WTC11 (cell line): ENCODE measurements around the gene IL6R. TPM values are rescaled to one million over a fixed set of nuclear protein-coding genes. Genes with fewer than 3 reads are reported as not detected.

ENCODE experiments used
- ATAC-seq: fragments of 200-7000 bp; cut with Tn5 transposase; 2 replicates; pipeline ENCODE4 v1.10.0; 2021; ENCODE audit warnings: mild to moderate bottlenecking, moderate library complexity
- CTCF ChIA-PET: fragments of 300-600 bp; sonication (Branson Sonifier 250); formaldehyde crosslinking; loops from one replicate; lab custom pipeline; 2021; ENCODE audit warnings: antibody characterized with exemption; lab: Charles Lee
- POLR2A ChIA-PET: fragments of 350-600 bp; sonication (Branson Sonifier 250); formaldehyde crosslinking; loops from one replicate; lab custom pipeline; 2021; ENCODE audit warnings: antibody characterized with exemption; lab: Charles Lee
- DNase-seq: peaks from one replicate; pipeline ENCODE4 v3.0.0; 2021; ENCODE audit warnings: low spot score
- H3K27ac Mint-ChIP-seq: 2 replicates; pipeline ENCODE4 v1.8.0; 2021; ENCODE audit warnings: mixed read lengths
- H3K27me3 Mint-ChIP-seq: 2 replicates; pipeline ENCODE4 v1.8.0; 2021; ENCODE audit warnings: low read depth, mild to moderate bottlenecking, moderate library complexity, mixed read lengths
- H3K36me3 Mint-ChIP-seq: 2 replicates; pipeline ENCODE4 v1.8.0; 2021; ENCODE audit warnings: mixed read lengths
- H3K4me1 Mint-ChIP-seq: 2 replicates; pipeline ENCODE4 v1.8.0; 2022; ENCODE audit warnings: mixed read lengths
- H3K4me3 Mint-ChIP-seq: 2 replicates; pipeline ENCODE4 v1.8.0; 2021; ENCODE audit warnings: mild to moderate bottlenecking, moderate library complexity, mixed read lengths
- H3K9me3 Mint-ChIP-seq: 2 replicates; pipeline ENCODE4 v1.8.0; 2021; ENCODE audit warnings: mixed read lengths
- CBFB ChIP-seq: sonication (generic); formaldehyde crosslinking; IDR thresholded peaks from 2 replicates; pipeline ENCODE4 v1.8.1; 2022; ENCODE audit warnings: mild to moderate bottlenecking, low read depth, missing genetic modification reagents
- EMX1 ChIP-seq: fragments of 250-450 bp; sonication (Bioruptor Pico); IDR thresholded peaks from 2 replicates; pipeline ENCODE4 v1.8.0; 2021; ENCODE audit warnings: mild to moderate bottlenecking
- ETV6 ChIP-seq: sonication (generic); formaldehyde crosslinking; IDR thresholded peaks from 2 replicates; pipeline ENCODE4 v1.8.1; 2022; ENCODE audit warnings: mild to moderate bottlenecking, missing genetic modification reagents
- FOXK1 ChIP-seq: sonication (generic); formaldehyde crosslinking; IDR thresholded peaks from 2 replicates; pipeline ENCODE4 v1.8.0; 2022; ENCODE audit warnings: mild to moderate bottlenecking, moderate library complexity, missing genetic modification reagents
- IRF2 ChIP-seq: sonication (generic); formaldehyde crosslinking; IDR thresholded peaks from 2 replicates; pipeline ENCODE4 v1.8.0; 2022; ENCODE audit warnings: low read depth, missing genetic modification reagents, borderline replicate concordance
- JAZF1 ChIP-seq: fragments of 250-450 bp; sonication (Bioruptor Pico); IDR thresholded peaks from 2 replicates; pipeline ENCODE4 v1.9.0; 2021; ENCODE audit warnings: moderate library complexity, mild to moderate bottlenecking, inconsistent platforms
- NR1H2 ChIP-seq: sonication (generic); formaldehyde crosslinking; IDR thresholded peaks from 2 replicates; pipeline ENCODE4 v1.9.0; 2021; ENCODE audit warnings: mild to moderate bottlenecking, moderate library complexity, missing genetic modification reagents
- TCF7 ChIP-seq: sonication (generic); formaldehyde crosslinking; IDR thresholded peaks from 2 replicates; pipeline ENCODE4 v1.8.0; 2022; ENCODE audit warnings: mild to moderate bottlenecking, low read depth, missing genetic modification reagents, moderate library complexity
- ZNF396 ChIP-seq: fragments of 250-450 bp; sonication (Bioruptor Pico); IDR thresholded peaks from 2 replicates; pipeline ENCODE4 v1.8.0; 2021; ENCODE audit warnings: mild to moderate bottlenecking, moderate library complexity, borderline replicate concordance
- total RNA-seq: library from RNA; stranded (reverse); gene quantifications from 3 replicates; pipeline ENCODE4 v1.2.3, GENCODE V29; 2021
- TF ChIP-seq, protein P1 (sequence below): fragments of 250-450 bp; sonication (Bioruptor Pico); IDR thresholded peaks from 2 replicates; pipeline ENCODE4 v2.1.2; 2022; ENCODE audit warnings: mild to moderate bottlenecking, moderate library complexity
- TF ChIP-seq, protein P2 (sequence below): sonication (generic); formaldehyde crosslinking; IDR thresholded peaks from 2 replicates; pipeline ENCODE4 v1.8.0; 2022; ENCODE audit warnings: mild to moderate bottlenecking, missing genetic modification reagents
- TF ChIP-seq, protein P3 (sequence below): sonication (generic); formaldehyde crosslinking; IDR thresholded peaks from 2 replicates; pipeline ENCODE4 v1.8.0; 2022; ENCODE audit warnings: mild to moderate bottlenecking, missing genetic modification reagents
- TF ChIP-seq, protein P4 (sequence below): sonication (generic); formaldehyde crosslinking; IDR thresholded peaks from 2 replicates; pipeline ENCODE4 v1.8.1; 2022; ENCODE audit warnings: low read depth, missing genetic modification reagents, borderline replicate concordance
- TF ChIP-seq, protein P5 (sequence below): sonication (generic); formaldehyde crosslinking; IDR thresholded peaks from 2 replicates; pipeline ENCODE4 v1.8.1; 2022; ENCODE audit warnings: missing genetic modification reagents, borderline replicate concordance
- TF ChIP-seq, protein P6 (sequence below): sonication (generic); formaldehyde crosslinking; IDR thresholded peaks from 2 replicates; pipeline ENCODE4 v1.8.0; 2022; ENCODE audit warnings: mild to moderate bottlenecking, missing genetic modification reagents
- TF ChIP-seq, protein P7 (sequence below): sonication (generic); formaldehyde crosslinking; IDR thresholded peaks from 2 replicates; pipeline ENCODE4 v1.8.1; 2023; ENCODE audit warnings: mild to moderate bottlenecking, missing genetic modification reagents, borderline replicate concordance

The IL6R gene
- total RNA-seq, 1 experiment from 2014 or later: 7.0 TPM

DNA sequence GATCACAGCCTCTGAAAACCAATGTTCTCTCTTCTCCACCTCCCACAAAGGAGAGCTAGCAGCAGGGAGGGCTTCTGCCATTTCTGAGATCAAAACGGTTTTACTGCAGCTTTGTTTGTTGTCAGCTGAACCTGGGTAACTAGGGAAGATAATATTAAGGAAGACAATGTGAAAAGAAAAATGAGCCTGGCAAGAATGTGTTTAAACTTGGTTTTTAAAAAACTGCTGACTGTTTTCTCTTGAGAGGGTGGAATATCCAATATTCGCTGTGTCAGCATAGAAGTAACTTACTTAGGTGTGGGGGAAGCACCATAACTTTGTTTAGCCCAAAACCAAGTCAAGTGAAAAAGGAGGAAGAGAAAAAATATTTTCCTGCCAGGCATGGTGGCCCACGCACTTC lies 61.1 kb downstream of the IL6R start (continued):
- TF ChIP-seq, protein P1, sequence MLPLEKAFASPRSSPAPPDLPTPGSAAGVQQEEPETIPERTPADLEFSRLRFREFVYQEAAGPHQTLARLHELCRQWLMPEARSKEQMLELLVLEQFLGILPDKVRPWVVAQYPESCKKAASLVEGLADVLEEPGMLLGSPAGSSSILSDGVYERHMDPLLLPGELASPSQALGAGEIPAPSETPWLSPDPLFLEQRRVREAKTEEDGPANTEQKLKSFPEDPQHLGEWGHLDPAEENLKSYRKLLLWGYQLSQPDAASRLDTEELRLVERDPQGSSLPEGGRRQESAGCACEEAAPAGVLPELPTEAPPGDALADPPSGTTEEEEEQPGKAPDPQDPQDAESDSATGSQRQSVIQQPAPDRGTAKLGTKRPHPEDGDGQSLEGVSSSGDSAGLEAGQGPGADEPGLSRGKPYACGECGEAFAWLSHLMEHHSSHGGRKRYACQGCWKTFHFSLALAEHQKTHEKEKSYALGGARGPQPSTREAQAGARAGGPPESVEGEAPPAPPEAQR (CRISPR knock-in tag): no peak
- TF ChIP-seq, protein P2, sequence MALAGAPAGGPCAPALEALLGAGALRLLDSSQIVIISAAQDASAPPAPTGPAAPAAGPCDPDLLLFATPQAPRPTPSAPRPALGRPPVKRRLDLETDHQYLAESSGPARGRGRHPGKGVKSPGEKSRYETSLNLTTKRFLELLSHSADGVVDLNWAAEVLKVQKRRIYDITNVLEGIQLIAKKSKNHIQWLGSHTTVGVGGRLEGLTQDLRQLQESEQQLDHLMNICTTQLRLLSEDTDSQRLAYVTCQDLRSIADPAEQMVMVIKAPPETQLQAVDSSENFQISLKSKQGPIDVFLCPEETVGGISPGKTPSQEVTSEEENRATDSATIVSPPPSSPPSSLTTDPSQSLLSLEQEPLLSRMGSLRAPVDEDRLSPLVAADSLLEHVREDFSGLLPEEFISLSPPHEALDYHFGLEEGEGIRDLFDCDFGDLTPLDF (CRISPR knock-in tag): no peak
- TF ChIP-seq, protein P3, sequence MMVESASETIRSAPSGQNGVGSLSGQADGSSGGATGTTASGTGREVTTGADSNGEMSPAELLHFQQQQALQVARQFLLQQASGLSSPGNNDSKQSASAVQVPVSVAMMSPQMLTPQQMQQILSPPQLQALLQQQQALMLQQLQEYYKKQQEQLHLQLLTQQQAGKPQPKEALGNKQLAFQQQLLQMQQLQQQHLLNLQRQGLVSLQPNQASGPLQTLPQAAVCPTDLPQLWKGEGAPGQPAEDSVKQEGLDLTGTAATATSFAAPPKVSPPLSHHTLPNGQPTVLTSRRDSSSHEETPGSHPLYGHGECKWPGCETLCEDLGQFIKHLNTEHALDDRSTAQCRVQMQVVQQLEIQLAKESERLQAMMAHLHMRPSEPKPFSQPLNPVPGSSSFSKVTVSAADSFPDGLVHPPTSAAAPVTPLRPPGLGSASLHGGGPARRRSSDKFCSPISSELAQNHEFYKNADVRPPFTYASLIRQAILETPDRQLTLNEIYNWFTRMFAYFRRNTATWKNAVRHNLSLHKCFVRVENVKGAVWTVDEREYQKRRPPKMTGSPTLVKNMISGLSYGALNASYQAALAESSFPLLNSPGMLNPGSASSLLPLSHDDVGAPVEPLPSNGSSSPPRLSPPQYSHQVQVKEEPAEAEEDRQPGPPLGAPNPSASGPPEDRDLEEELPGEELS (CRISPR knock-in tag): no peak
- no peak for TF ChIP-seq CBFB
- TF ChIP-seq FOXK1 (CRISPR knock-in tag): no peak
- no peak for TF ChIP-seq JAZF1 (CRISPR knock-in tag)
- TF ChIP-seq, protein P4, sequence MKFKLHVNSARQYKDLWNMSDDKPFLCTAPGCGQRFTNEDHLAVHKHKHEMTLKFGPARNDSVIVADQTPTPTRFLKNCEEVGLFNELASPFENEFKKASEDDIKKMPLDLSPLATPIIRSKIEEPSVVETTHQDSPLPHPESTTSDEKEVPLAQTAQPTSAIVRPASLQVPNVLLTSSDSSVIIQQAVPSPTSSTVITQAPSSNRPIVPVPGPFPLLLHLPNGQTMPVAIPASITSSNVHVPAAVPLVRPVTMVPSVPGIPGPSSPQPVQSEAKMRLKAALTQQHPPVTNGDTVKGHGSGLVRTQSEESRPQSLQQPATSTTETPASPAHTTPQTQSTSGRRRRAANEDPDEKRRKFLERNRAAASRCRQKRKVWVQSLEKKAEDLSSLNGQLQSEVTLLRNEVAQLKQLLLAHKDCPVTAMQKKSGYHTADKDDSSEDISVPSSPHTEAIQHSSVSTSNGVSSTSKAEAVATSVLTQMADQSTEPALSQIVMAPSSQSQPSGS (CRISPR knock-in tag): no peak
- TF ChIP-seq, all 79 proteins: peak for 0

DNA sequence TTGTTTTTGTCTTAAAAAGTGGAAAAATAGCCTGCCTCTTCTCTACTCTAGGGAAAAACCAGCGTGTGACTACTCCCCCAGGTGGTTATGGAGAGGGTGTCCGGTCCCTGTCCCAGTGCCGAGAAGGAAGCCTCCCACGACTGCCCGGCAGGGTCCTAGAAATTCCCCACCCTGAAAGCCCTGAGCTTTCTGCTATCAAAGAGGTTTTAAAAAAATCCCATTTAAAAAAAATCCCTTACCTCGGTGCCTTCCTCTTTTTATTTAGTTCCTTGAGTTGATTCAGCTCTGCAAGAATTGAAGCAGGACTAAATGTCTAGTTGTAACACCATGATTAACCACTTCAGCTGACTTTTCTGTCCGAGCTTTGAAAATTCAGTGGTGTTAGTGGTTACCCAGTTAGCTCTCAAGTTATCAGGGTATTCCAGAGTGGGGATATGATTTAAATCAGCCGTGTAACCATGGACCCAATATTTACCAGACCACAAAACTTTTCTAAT lies 61.8 kb downstream of the IL6R start:
- Mint-ChIP-seq H3K4me1 (peaks cover 16% of the 10 kb centered on the region), H3K9me3 (no peaks in the 10 kb centered on the region), H3K27me3 (no peaks in the 10 kb centered on the region), H3K27ac (no peak overlapping the region), H3K4me3 (no peak overlapping the region), H3K36me3 (no peaks in the 10 kb centered on the region)
- DNase-seq (no peak), ATAC-seq (peak; percentile 59)
- TF ChIP-seq, protein P5, sequence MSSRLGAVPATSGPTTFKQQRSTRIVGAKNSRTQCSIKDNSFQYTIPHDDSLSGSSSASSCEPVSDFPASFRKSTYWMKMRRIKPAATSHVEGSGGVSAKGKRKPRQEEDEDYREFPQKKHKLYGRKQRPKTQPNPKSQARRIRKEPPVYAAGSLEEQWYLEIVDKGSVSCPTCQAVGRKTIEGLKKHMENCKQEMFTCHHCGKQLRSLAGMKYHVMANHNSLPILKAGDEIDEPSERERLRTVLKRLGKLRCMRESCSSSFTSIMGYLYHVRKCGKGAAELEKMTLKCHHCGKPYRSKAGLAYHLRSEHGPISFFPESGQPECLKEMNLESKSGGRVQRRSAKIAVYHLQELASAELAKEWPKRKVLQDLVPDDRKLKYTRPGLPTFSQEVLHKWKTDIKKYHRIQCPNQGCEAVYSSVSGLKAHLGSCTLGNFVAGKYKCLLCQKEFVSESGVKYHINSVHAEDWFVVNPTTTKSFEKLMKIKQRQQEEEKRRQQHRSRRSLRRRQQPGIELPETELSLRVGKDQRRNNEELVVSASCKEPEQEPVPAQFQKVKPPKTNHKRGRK: no peak
- TF ChIP-seq, protein P6, sequence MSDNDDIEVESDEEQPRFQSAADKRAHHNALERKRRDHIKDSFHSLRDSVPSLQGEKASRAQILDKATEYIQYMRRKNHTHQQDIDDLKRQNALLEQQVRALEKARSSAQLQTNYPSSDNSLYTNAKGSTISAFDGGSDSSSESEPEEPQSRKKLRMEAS (CRISPR knock-in tag): no peak
- TF ChIP-seq, protein P7, sequence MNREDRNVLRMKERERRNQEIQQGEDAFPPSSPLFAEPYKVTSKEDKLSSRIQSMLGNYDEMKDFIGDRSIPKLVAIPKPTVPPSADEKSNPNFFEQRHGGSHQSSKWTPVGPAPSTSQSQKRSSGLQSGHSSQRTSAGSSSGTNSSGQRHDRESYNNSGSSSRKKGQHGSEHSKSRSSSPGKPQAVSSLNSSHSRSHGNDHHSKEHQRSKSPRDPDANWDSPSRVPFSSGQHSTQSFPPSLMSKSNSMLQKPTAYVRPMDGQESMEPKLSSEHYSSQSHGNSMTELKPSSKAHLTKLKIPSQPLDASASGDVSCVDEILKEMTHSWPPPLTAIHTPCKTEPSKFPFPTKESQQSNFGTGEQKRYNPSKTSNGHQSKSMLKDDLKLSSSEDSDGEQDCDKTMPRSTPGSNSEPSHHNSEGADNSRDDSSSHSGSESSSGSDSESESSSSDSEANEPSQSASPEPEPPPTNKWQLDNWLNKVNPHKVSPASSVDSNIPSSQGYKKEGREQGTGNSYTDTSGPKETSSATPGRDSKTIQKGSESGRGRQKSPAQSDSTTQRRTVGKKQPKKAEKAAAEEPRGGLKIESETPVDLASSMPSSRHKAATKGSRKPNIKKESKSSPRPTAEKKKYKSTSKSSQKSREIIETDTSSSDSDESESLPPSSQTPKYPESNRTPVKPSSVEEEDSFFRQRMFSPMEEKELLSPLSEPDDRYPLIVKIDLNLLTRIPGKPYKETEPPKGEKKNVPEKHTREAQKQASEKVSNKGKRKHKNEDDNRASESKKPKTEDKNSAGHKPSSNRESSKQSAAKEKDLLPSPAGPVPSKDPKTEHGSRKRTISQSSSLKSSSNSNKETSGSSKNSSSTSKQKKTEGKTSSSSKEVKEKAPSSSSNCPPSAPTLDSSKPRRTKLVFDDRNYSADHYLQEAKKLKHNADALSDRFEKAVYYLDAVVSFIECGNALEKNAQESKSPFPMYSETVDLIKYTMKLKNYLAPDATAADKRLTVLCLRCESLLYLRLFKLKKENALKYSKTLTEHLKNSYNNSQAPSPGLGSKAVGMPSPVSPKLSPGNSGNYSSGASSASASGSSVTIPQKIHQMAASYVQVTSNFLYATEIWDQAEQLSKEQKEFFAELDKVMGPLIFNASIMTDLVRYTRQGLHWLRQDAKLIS (CRISPR knock-in tag): no peak
- TF ChIP-seq IRF2 (no peak), NR1H2 (CRISPR knock-in tag) (no peak), EMX1 (CRISPR knock-in tag) (no peak), TCF7 (CRISPR knock-in tag) (no peak), ZNF396 (no peak), ETV6 (CRISPR knock-in tag) (no peak)
- ChIA-PET POLR2A (no interaction called here), CTCF (interaction anchor here (0.7 to 5.4 kb wide), 4 partner anchors 12 to 80 kb away, joined by 3 to 27 read pairs (median 10); no protein-coding TSS in a partner anchor)
